GM23338 (cell line): ENCODE measurements around the gene GRID1.

Experiments
- CREB1 ChIP-seq: fragments of 250-450 bp; sonication (Bioruptor Pico); IDR thresholded peaks from 2 replicates; pipeline ENCODE4 v1.5.0; 2020; ENCODE audit warnings: low read depth, mild to moderate bottlenecking, moderate library complexity
- CTCF ChIP-seq, 2 experiments: fragments of 200-600 bp in 1 of 2; sonication (generic) in 1 of 2; conservative IDR thresholded peaks; 2 replicates each; pipeline versions ENCODE4 v1.5.1 to v1.6.1; 2016 to 2017; ENCODE audit warnings: antibody characterized with exemption in 2 of 2, low read depth in 2 of 2, mild to moderate bottlenecking in 2 of 2, moderate library complexity in 1 of 2
- EZH2 ChIP-seq: fragments of 200-600 bp; sonication (generic); IDR thresholded peaks from one replicate; pipeline ENCODE4 v1.8.0; 2017; ENCODE audit warnings: antibody characterized with exemption, mild to moderate bottlenecking, low read depth; ENCODE audit not compliant: unreplicated experiment
- EZH2phosphoT487 ChIP-seq: fragments of 200-600 bp; sonication (generic); IDR thresholded peaks from one replicate; pipeline ENCODE4 v1.8.1; 2018; ENCODE audit warnings: antibody characterized with exemption; ENCODE audit not compliant: unreplicated experiment
- JUNB ChIP-seq: IDR thresholded peaks from one replicate; pipeline ENCODE4 v1.6.1; 2016; ENCODE audit warnings: antibody characterized with exemption; ENCODE audit not compliant: unreplicated experiment
- POLR2AphosphoS5 ChIP-seq: IDR thresholded peaks from 2 replicates; pipeline ENCODE4 v1.6.1; 2016; ENCODE audit warnings: antibody characterized with exemption, low read depth
- TF ChIP-seq, protein P1 (sequence below): IDR thresholded peaks from one replicate; pipeline ENCODE4 v1.6.1; 2018; ENCODE audit warnings: antibody characterized with exemption; ENCODE audit not compliant: unreplicated experiment

- no peak for TF ChIP-seq CTCF (conservative IDR thresholded peaks at IDR 0.05; ENCODE audit: low read depth in 2 of 2)
- TF ChIP-seq, protein P1, sequence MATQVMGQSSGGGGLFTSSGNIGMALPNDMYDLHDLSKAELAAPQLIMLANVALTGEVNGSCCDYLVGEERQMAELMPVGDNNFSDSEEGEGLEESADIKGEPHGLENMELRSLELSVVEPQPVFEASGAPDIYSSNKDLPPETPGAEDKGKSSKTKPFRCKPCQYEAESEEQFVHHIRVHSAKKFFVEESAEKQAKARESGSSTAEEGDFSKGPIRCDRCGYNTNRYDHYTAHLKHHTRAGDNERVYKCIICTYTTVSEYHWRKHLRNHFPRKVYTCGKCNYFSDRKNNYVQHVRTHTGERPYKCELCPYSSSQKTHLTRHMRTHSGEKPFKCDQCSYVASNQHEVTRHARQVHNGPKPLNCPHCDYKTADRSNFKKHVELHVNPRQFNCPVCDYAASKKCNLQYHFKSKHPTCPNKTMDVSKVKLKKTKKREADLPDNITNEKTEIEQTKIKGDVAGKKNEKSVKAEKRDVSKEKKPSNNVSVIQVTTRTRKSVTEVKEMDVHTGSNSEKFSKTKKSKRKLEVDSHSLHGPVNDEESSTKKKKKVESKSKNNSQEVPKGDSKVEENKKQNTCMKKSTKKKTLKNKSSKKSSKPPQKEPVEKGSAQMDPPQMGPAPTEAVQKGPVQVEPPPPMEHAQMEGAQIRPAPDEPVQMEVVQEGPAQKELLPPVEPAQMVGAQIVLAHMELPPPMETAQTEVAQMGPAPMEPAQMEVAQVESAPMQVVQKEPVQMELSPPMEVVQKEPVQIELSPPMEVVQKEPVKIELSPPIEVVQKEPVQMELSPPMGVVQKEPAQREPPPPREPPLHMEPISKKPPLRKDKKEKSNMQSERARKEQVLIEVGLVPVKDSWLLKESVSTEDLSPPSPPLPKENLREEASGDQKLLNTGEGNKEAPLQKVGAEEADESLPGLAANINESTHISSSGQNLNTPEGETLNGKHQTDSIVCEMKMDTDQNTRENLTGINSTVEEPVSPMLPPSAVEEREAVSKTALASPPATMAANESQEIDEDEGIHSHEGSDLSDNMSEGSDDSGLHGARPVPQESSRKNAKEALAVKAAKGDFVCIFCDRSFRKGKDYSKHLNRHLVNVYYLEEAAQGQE = no peak
- TF ChIP-seq JUNB = no peak
- TF ChIP-seq POLR2AphosphoS5 = no peak
- no peak for TF ChIP-seq EZH2
- no peak for TF ChIP-seq EZH2phosphoT487
- no peak for TF ChIP-seq CREB1
Measured at GRCh38 chr10:86127274-86127819, 239.2 kb downstream of the GRID1 start.
